Esophagus muscularis mucosa (tissue), 4 donors: ENCODE results near the gene SEMA4B. TPM values are rescaled to one million over a fixed set of nuclear protein-coding genes. Genes with fewer than 3 reads are reported as not detected.

ENCODE experiments used
- DNase-seq: peaks from one replicate; pipeline ENCODE4 v3.0.0-alpha.2; 2017; ENCODE audit errors: extremely low spot score
- H3K27ac ChIP-seq, 4 donors: fragments of 200-600 bp; sonication (generic); replicated peaks in 1 of 4; 1 replicate in 3 of 4; 2 replicates in 1 of 4; pipeline ENCODE4 v1.5.1; 2016 to 2019; ENCODE audit warnings: mild to moderate bottlenecking in 1 of 4
- H3K27me3 ChIP-seq, 4 donors: fragments of 200-600 bp; sonication (generic); one replicate each; pipeline versions ENCODE4 v1.5.1 to v1.6.0; 2016 to 2019
- H3K36me3 ChIP-seq, 4 donors: fragments of 200-600 bp; sonication (generic); one replicate each; pipeline ENCODE4 v1.5.1; 2016 to 2019
- H3K4me1 ChIP-seq, 4 donors: fragments of 200-600 bp; sonication (generic); one replicate each; pipeline ENCODE4 v1.5.1; 2016 to 2019
- H3K4me3 ChIP-seq, 4 donors: fragments of 200-600 bp; sonication (generic); 1 replicate in 2 of 4; 2 replicates in 2 of 4; pipeline ENCODE4 v1.5.1; 2016 to 2019; ENCODE audit warnings: mild to moderate bottlenecking in 4 of 4, moderate library complexity in 1 of 4
- H3K9me3 ChIP-seq, 4 donors: fragments of 200-600 bp; sonication (generic); 1 replicate in 3 of 4; 2 replicates in 1 of 4; pipeline ENCODE4 v1.5.1; 2016 to 2019
- EP300 ChIP-seq: sonication (generic); formaldehyde crosslinking; IDR thresholded peaks from one replicate; pipeline ENCODE4 v1.6.1; 2017; ENCODE audit warnings: antibody characterized with exemption
- POLR2A ChIP-seq: fragments of 450-650 bp; IDR thresholded peaks from one replicate; pipeline ENCODE4 v1.6.1; 2017; ENCODE audit warnings: antibody characterized with exemption, moderate library complexity, mild to moderate bottlenecking, low read depth
- POLR2AphosphoS5 ChIP-seq, 2 donors: sonication (generic); formaldehyde crosslinking; IDR thresholded peaks; one replicate each; pipeline ENCODE4 v1.6.1; 2017; ENCODE audit warnings: antibody characterized with exemption in 2 of 2
- WGBS: methylation state at CpG from one replicate; pipeline ENCODE4 v1.1.5; 2018; 5-methylcytosine and 5-hydroxymethylcytosine counted together
- intact Hi-C: fragments of 100-400 bp; cut with DNase I; formaldehyde crosslinking; loops from one replicate; pipeline ENCODE4 v1.15.1; 2023
- total RNA-seq, 4 donors: library from RNA; depleted of rRNA; stranded (reverse); fragments of >200 nt; gene quantifications; one replicate each; pipeline versions ENCODE4 v1.1.0 to v1.2.1, GENCODE V29; 2016
- TF ChIP-seq, protein P1 (sequence below), 3 experiments: fragments of 200-600 bp in 2 of 3; fragments of 450-650 bp in 1 of 3; sonication (generic) in 2 of 3; IDR thresholded peaks; one replicate each; pipeline ENCODE4 v1.5.1; 2017 to 2019; ENCODE audit warnings: antibody characterized with exemption in 3 of 3, mild to moderate bottlenecking in 2 of 3, moderate library complexity in 1 of 3

The SEMA4B gene
- total RNA-seq, 4 donors from 2014 or later = 30.7 to 68.3 (median 43.4) TPM

DNA sequence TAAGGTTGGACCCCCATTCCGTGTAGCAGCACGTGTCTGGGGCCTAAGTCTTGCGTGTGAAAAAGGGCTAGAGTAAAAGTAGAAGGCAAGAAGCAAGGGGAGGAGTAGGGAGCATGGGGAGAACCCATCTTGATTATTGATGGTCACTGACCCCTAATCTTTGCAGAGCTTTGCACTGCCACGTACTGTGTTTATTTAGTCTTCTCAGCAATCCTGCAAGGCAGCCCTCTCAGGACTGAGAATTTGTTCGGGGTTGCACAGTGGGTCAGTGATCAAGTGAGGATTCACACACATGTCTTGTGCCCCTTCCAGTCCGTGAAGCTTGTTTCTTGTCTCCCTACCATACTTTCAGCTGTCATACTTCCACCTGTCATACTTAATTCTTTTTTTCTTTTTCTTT is 7.2 kb downstream of the SEMA4B start:
- no peak overlapping the region for H3K27ac ChIP-seq
- WGBS = 79% methylated on average over 6 of the region's 6 CpGs
- H3K36me3 ChIP-seq = peaks cover 0 to 45% (median 29%) of the 10 kb centered on the region in 4 donors
- TF ChIP-seq, protein P1, sequence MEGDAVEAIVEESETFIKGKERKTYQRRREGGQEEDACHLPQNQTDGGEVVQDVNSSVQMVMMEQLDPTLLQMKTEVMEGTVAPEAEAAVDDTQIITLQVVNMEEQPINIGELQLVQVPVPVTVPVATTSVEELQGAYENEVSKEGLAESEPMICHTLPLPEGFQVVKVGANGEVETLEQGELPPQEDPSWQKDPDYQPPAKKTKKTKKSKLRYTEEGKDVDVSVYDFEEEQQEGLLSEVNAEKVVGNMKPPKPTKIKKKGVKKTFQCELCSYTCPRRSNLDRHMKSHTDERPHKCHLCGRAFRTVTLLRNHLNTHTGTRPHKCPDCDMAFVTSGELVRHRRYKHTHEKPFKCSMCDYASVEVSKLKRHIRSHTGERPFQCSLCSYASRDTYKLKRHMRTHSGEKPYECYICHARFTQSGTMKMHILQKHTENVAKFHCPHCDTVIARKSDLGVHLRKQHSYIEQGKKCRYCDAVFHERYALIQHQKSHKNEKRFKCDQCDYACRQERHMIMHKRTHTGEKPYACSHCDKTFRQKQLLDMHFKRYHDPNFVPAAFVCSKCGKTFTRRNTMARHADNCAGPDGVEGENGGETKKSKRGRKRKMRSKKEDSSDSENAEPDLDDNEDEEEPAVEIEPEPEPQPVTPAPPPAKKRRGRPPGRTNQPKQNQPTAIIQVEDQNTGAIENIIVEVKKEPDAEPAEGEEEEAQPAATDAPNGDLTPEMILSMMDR (IDR thresholded peaks at IDR 0.05) = no peak
- TF ChIP-seq POLR2A (no peak), EP300 (no peak), POLR2AphosphoS5 (IDR thresholded peaks at IDR 0.05) (no peak)
- H3K27me3 ChIP-seq = no peaks in the 10 kb centered on the region
- intact Hi-C loops = no loop called here
- DNase-seq = no peak
- peaks cover 66 to 83% (median 77%) of the 10 kb centered on the region in 4 donors for H3K4me1 ChIP-seq
- no peak overlapping the region for H3K4me3 ChIP-seq
- no peaks in the 10 kb centered on the region for H3K9me3 ChIP-seq

- intact Hi-C loops = no loop called here
- WGBS = 59% methylated on average over 9 of the region's 9 CpGs
- no peaks in the 10 kb centered on the region for H3K9me3 ChIP-seq
- no peak overlapping the region for H3K4me3 ChIP-seq
- peaks cover 0 to 42% (median 26%) of the 10 kb centered on the region in 4 donors for H3K36me3 ChIP-seq
- H3K27me3 ChIP-seq = no peaks in the 10 kb centered on the region
- TF ChIP-seq, protein P1 (IDR thresholded peaks at IDR 0.05) = no peak
- TF ChIP-seq POLR2A = no peak
- no peak for TF ChIP-seq POLR2AphosphoS5 (IDR thresholded peaks at IDR 0.05)
- H3K4me1 ChIP-seq = peaks cover 65 to 74% (median 70%) of the 10 kb centered on the region in 4 donors
- peak overlapping the region in 1 of 4 donors; percentile 54 for H3K27ac ChIP-seq
- DNase-seq = no peak
Observed at GRCh38 chr15:90209591-90209990, 8.5 kb downstream of the SEMA4B start.

- intact Hi-C loops = no loop called here
- Histone ChIP-seq H3K9me3 (no peaks in the 10 kb centered on the region), H3K27me3 (no peaks in the 10 kb centered on the region), H3K27ac (peak overlapping the region in 3 of 4 donors; percentile 41 to 57 (median 54)), H3K4me3 (no peak overlapping the region), H3K36me3 (peaks cover 0 to 38% (median 25%) of the 10 kb centered on the region in 4 donors), H3K4me1 (peaks cover 58 to 67% (median 64%) of the 10 kb centered on the region in 4 donors)
- no peak for DNase-seq
- 73% methylated on average over 8 of the region's 8 CpGs for WGBS
- TF ChIP-seq, protein P1 (IDR thresholded peaks at IDR 0.05) = no peak
- TF ChIP-seq POLR2AphosphoS5 (IDR thresholded peaks at IDR 0.05) = no peak
- no peak for TF ChIP-seq EP300
- no peak for TF ChIP-seq POLR2A
Observed at GRCh38 chr15:90210593-90210992, 9.5 kb downstream of the SEMA4B start.

DNA sequence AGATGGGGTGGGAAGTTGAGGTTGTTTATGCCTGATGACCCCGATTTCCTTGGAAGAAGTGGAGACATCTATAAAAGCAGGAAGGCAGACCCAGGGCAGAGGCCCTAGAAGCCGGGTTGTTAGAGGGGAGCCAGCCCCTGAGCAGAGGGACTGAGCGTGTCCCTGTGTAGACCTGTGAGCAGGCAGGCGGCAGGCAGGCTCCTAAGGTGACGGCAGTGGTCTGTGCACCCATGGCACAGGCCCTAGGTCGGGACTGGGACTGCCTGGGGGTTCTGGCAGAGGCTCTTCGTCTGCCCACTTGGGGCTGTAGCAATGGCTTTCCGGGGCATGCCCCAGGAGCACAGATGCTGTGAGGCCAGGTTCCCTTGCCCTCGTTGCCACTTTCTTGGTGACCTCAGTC is 9.9 kb downstream of the SEMA4B start:
- TF ChIP-seq, protein P1 (IDR thresholded peaks at IDR 0.05) = no peak
- TF ChIP-seq POLR2A = no peak
- no peak for TF ChIP-seq POLR2AphosphoS5 (IDR thresholded peaks at IDR 0.05)
- no peak for TF ChIP-seq EP300
- 83% methylated on average over 9 of the region's 9 CpGs for WGBS
- Histone ChIP-seq H3K4me3 (no peak overlapping the region), H3K4me1 (peaks cover 54 to 62% (median 60%) of the 10 kb centered on the region in 4 donors), H3K27ac (peak overlapping the region; percentile 33 to 57 (median 48)), H3K27me3 (no peaks in the 10 kb centered on the region), H3K9me3 (no peaks in the 10 kb centered on the region), H3K36me3 (peaks cover 0 to 34% (median 23%) of the 10 kb centered on the region in 4 donors)
- intact Hi-C loops = no loop called here
- no peak for DNase-seq
